ENCODE data around the gene WASF3.

Gene WASF3

GRCh38 chr13:26548205-26548765 lies 9.2 kb upstream of the WASF3 start:
- DNase-seq (ENCODE audit: low spot score): no peak

- DNase-seq (ENCODE audit: low spot score): no peak
Observed at GRCh38 chr13:26549713-26550112, 7.8 kb upstream of the WASF3 start.

- DNase-seq (ENCODE audit: low spot score): no peak
Observed at GRCh38 chr13:26551255-26551860, 6.1 kb upstream of the WASF3 start.

- no peak for DNase-seq (ENCODE audit: low spot score)
Observed at GRCh38 chr13:26555413-26555812, 2.1 kb upstream of the WASF3 start.

- DNase-seq (ENCODE audit: low spot score): no peak
Observed at GRCh38 chr13:26557051-26557392, 461 bp upstream of the WASF3 start.

GRCh38 chr13:26558074-26558805 lies 757 bp downstream of the WASF3 start:
- DNase-seq (ENCODE audit: low spot score): no peak

- no peak for DNase-seq (ENCODE audit: low spot score)
Observed at GRCh38 chr13:26558987-26559386, 1.5 kb downstream of the WASF3 start.

GRCh38 chr13:26560456-26560855 lies 3.0 kb downstream of the WASF3 start:
- no peak for DNase-seq (ENCODE audit: low spot score)

GRCh38 chr13:26561067-26561466 lies 3.6 kb downstream of the WASF3 start:
- no peak for DNase-seq (ENCODE audit: low spot score)

GRCh38 chr13:26561651-26562511 lies 4.4 kb downstream of the WASF3 start:
- no peak for DNase-seq (ENCODE audit: low spot score)

GRCh38 chr13:26562512-26562890 lies 5.0 kb downstream of the WASF3 start:
- DNase-seq (ENCODE audit: low spot score): no peak

- no peak for DNase-seq (ENCODE audit: low spot score)
Observed at GRCh38 chr13:26563713-26564112, 6.2 kb downstream of the WASF3 start.

GRCh38 chr13:26568132-26568815 lies 10.8 kb downstream of the WASF3 start:
- DNase-seq (ENCODE audit: low spot score): no peak

GRCh38 chr13:26571518-26571917 lies 14.0 kb downstream of the WASF3 start:
- no peak for DNase-seq (ENCODE audit: low spot score)

- no peak for DNase-seq (ENCODE audit: low spot score)
Observed at GRCh38 chr13:26575244-26575643, 17.8 kb downstream of the WASF3 start.

- no peak for DNase-seq (ENCODE audit: low spot score)
Observed at GRCh38 chr13:26579580-26579979, 22.1 kb downstream of the WASF3 start.

GRCh38 chr13:26583662-26584061 lies 26.2 kb downstream of the WASF3 start:
- no peak for DNase-seq (ENCODE audit: low spot score)

- DNase-seq (ENCODE audit: low spot score): no peak
Observed at GRCh38 chr13:26584713-26585112, 27.2 kb downstream of the WASF3 start.

- no peak for DNase-seq (ENCODE audit: low spot score)
Observed at GRCh38 chr13:26585136-26585535, 27.7 kb downstream of the WASF3 start.

GRCh38 chr13:26587251-26587650 lies 29.8 kb downstream of the WASF3 start:
- DNase-seq (ENCODE audit: low spot score): no peak

- no peak for DNase-seq (ENCODE audit: low spot score)
Observed at GRCh38 chr13:26589226-26589625, 31.7 kb downstream of the WASF3 start.

GRCh38 chr13:26589754-26590153 lies 32.3 kb downstream of the WASF3 start:
- DNase-seq (ENCODE audit: low spot score): no peak
